ENCODE measurements around the gene ZNF662. TPM values are rescaled to one million over a fixed set of nuclear protein-coding genes. Genes with fewer than 3 reads are reported as not detected.

The ZNF662 gene
- total and polyA plus RNA-seq, 2 of the 8 experiments (the other 6 are each of a cell fraction or from before 2014, with no cell fraction given), result 0.03 TPM; not detected in 1

DNA sequence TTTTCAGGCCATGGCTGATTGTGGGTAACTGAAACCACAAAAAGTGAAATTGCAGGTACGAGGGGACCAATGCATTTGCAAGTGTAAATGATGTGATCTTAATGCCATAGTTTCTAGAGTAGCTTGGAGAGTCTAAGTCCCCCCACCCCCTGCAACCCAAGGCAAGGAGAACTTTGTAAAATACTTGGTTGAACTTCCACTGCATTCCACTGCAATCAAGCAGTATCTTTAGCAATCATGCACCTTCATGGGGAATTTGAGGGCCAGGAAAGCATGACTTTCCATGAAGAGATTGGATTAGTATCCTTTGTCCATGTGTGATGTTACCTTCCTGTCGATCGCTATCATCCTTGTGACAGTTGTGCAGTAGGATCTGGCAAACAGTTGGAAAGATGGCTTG, 18.9 kb upstream of the ZNF662 start:
- Histone ChIP-seq H3K27me3 (replicated peaks in 1 of 4; ENCODE audit: control insufficient read depth in 3 of 4, extremely low read depth in 1 of 4, insufficient read depth in 3 of 4, low read length in 3 of 4) (no peaks in the 10 kb centered on the region), H3K4me3 (ENCODE audit: extremely low read depth in 1 of 4, insufficient read depth in 2 of 4, low read depth in 3 of 4, low read length in 4 of 4) (no peak overlapping the region), H4K91ac (replicated peaks; ENCODE audit: insufficient read length, low read length) (no peak overlapping the region), H3K36me3 (ENCODE audit: control insufficient read depth in 2 of 4, insufficient read depth in 4 of 4, low read length in 3 of 4) (no peaks in the 10 kb centered on the region; a peak in 1 of 8 replicates), H3K4ac (replicated peaks; ENCODE audit: insufficient read length, low read depth, low read length) (no peak overlapping the region), H2BK20ac (ENCODE audit: low read length) (peak overlapping the region; percentile 89), H2BK12ac (ENCODE audit: low read depth, low read length) (peak overlapping the region; percentile 21; the same call in 1 of the 2 replicates), H3K23ac (ENCODE audit: insufficient read length) (no peak overlapping the region), H2BK15ac (ENCODE audit: low read length) (peak overlapping the region; percentile 96; the same call in 1 of the 2 replicates), H2AFZ (ENCODE audit: low read length) (no peak overlapping the region), H2AK5ac (ENCODE audit: low read depth, low read length) (no peak overlapping the region), H3K56ac (replicated peaks; ENCODE audit: insufficient read length, low read depth, low read length) (no peak overlapping the region), H3K23me2 (ENCODE audit: low read depth, low read length) (no peaks in the 10 kb centered on the region; the same call in 1 of the 2 replicates), H3K79me1 (ENCODE audit: low read depth, low read length) (no peaks in the 10 kb centered on the region), H2BK120ac (replicated peaks; ENCODE audit: low read depth, low read length) (peak overlapping the region; percentile 44), H2BK5ac (ENCODE audit: low read depth, low read length) (no peak overlapping the region), H3K4me2 (ENCODE audit: insufficient read depth in 1 of 2, low read depth in 2 of 2, low read length in 2 of 2) (no peak overlapping the region), H3K9ac (replicated peaks in 1 of 4; ENCODE audit: extremely low read depth in 1 of 4, low read depth in 3 of 4, low read length in 3 of 4) (no peak overlapping the region), H4K5ac (ENCODE audit: insufficient read length, low read depth, low read length) (no peak overlapping the region), H3K4me1 (replicated peaks in 1 of 4; ENCODE audit: control insufficient read depth in 3 of 4, insufficient read depth in 4 of 4, low read length in 3 of 4) (peaks cover 4 to 15% (median 6%) of the 10 kb centered on the region in 4 experiments; a peak in 6 of 7 replicates), H3K79me2 (ENCODE audit: control insufficient read depth in 1 of 2, insufficient read depth in 2 of 2, low read length in 2 of 2) (no peaks in the 10 kb centered on the region), H3K18ac (ENCODE audit: extremely low read depth, low read length) (0 out of 2 replicates have a peak overlapping the region, but pooled peaks have one; percentile 13), H3K9me3 (ENCODE audit: insufficient read depth in 2 of 2, low read depth in 1 of 2, low read length in 1 of 2) (no peaks in the 10 kb centered on the region), H3K14ac (ENCODE audit: insufficient read length) (no peak overlapping the region), H3K27ac (ENCODE audit: low read depth, low read length) (no peak overlapping the region), H4K8ac (ENCODE audit: extremely low read depth, insufficient read depth, low read length) (no peak overlapping the region), H4K20me1 (replicated peaks in 1 of 2; ENCODE audit: control insufficient read depth in 1 of 2, insufficient read depth in 2 of 2, low read length in 2 of 2) (no peaks in the 10 kb centered on the region)
- no peak for DNase-seq (ENCODE audit: low read depth in 1 of 2, low spot score in 2 of 2)
- 87% methylated on average over 3 of the region's 3 CpGs; no CpG with 5 or more reads in 1 of the 2 experiments for WGBS, 2 experiments (ENCODE audit: extremely low coverage in 1 of 2, insufficient coverage in 1 of 2, insufficient read length in 1 of 2, insufficient replicate concordance in 2 of 2, low coverage in 1 of 2, low lambda C conversion rate in 2 of 2, missing lambda C conversion rate in 1 of 2)
- POLR2A ChIA-PET (ENCODE audit: partially characterized antibody), result no interaction called here
- FAIRE-seq, result no peak
- CTCF ChIA-PET (ENCODE audit: partially characterized antibody), result no interaction called here
- no peak for TF ChIP-seq GABPA (IDR thresholded peaks at IDR 0.05; ENCODE audit: borderline replicate concordance, insufficient read depth, low read length)
- TF ChIP-seq RNF2 (IDR thresholded peaks at IDR 0.05; ENCODE audit: borderline replicate concordance, low read depth, low read length, missing control alignments, poor library complexity, severe bottlenecking), result no peak
- TF ChIP-seq CTBP2 (IDR thresholded peaks at IDR 0.05; ENCODE audit: borderline replicate concordance, insufficient read depth, insufficient read length, low read length), result no peak
- no peak for TF ChIP-seq POLR2A (IDR thresholded peaks at IDR 0.05; ENCODE audit: control extremely low read depth in 1 of 2, low read depth in 2 of 2, low read length in 2 of 2)
- no peak for TF ChIP-seq EP300 (IDR thresholded peaks at IDR 0.05; ENCODE audit: borderline replicate concordance in 1 of 2, low read depth in 2 of 2, low read length in 2 of 2)
- no peak for TF ChIP-seq CBX8 (IDR thresholded peaks at IDR 0.05; ENCODE audit: borderline replicate concordance, low read depth, low read length)
- no peak for TF ChIP-seq TEAD4 (IDR thresholded peaks at IDR 0.05; ENCODE audit: low read depth, low read length)
- no peak for TF ChIP-seq CEBPB (IDR thresholded peaks at IDR 0.05; ENCODE audit: low read depth, low read length)
